Mesenchymal stem cell (in vitro differentiated cells and primary cell): ENCODE data around the gene COIL.

Experiments used
- DNase-seq: peaks from one replicate; pipeline ENCODE4 v3.0.0-alpha.2; 2013
- H2AFZ ChIP-seq: one replicate; pipeline ENCODE4 v1.6.1; 2013; ENCODE audit warnings: low read depth, mild to moderate bottlenecking, control low read depth, inconsistent platforms, low read length, moderate library complexity
- H2AK5ac ChIP-seq: 2 replicates; pipeline ENCODE4 v1.6.1; 2013; ENCODE audit warnings: low read length, moderate library complexity, mild to moderate bottlenecking, inconsistent platforms; ENCODE audit not compliant: severe bottlenecking
- H2BK120ac ChIP-seq: one replicate; pipeline ENCODE4 v1.6.1; 2013; ENCODE audit warnings: low read depth, mild to moderate bottlenecking, inconsistent platforms, low read length, moderate library complexity
- H2BK12ac ChIP-seq, 2 experiments: one replicate each; pipeline ENCODE4 v1.6.1; 2013; ENCODE audit warnings: inconsistent platforms in 2 of 2, low read length in 2 of 2, mild to moderate bottlenecking in 2 of 2, moderate library complexity in 2 of 2, control low read depth in 1 of 2
- H2BK15ac ChIP-seq: one replicate; pipeline ENCODE4 v1.6.1; 2013; ENCODE audit warnings: mild to moderate bottlenecking, low read depth, inconsistent platforms; ENCODE audit not compliant: poor library complexity, severe bottlenecking
- H2BK5ac ChIP-seq: 2 replicates; pipeline ENCODE4 v1.6.1; 2013; ENCODE audit warnings: low read depth, mild to moderate bottlenecking, low read length, control low read depth, inconsistent platforms; ENCODE audit not compliant: poor library complexity, severe bottlenecking
- H3K14ac ChIP-seq, 2 experiments: one replicate each; pipeline ENCODE4 v1.6.1; 2013; ENCODE audit warnings: inconsistent platforms in 2 of 2, low read length in 2 of 2, control low read depth in 1 of 2, mild to moderate bottlenecking in 1 of 2, moderate library complexity in 1 of 2
- H3K18ac ChIP-seq, 2 experiments: one replicate each; pipeline ENCODE4 v1.6.1; 2013; ENCODE audit warnings: inconsistent platforms in 2 of 2, low read length in 2 of 2, control low read depth in 1 of 2, low read depth in 1 of 2, mild to moderate bottlenecking in 1 of 2
- H3K23ac ChIP-seq, 2 experiments: one replicate each; pipeline ENCODE4 v1.6.1; 2013; ENCODE audit warnings: inconsistent platforms in 2 of 2, low read length in 2 of 2, mild to moderate bottlenecking in 2 of 2, moderate library complexity in 2 of 2, control low read depth in 1 of 2
- H3K27ac ChIP-seq: 2 replicates; pipeline ENCODE4 v1.5.1; 2013; ENCODE audit warnings: mild to moderate bottlenecking, moderate library complexity, low read length, control low read depth, inconsistent platforms; ENCODE audit not compliant: poor library complexity, severe bottlenecking
- H3K27me3 ChIP-seq, 2 experiments: 2 replicates each; pipeline versions ENCODE4 v1.6.1 to v1.7.0; 2013; ENCODE audit warnings: low read length in 2 of 2, mild to moderate bottlenecking in 2 of 2, moderate library complexity in 2 of 2, control low read depth in 1 of 2, inconsistent platforms in 1 of 2; ENCODE audit not compliant: control insufficient read depth in 1 of 2, insufficient read depth in 1 of 2
- H3K36me3 ChIP-seq, 2 experiments: 2 replicates each; pipeline versions ENCODE4 v1.6.1 to v1.7.0; 2013; ENCODE audit warnings: low read length in 2 of 2, control low read depth in 1 of 2, inconsistent platforms in 1 of 2, low read depth in 1 of 2, mild to moderate bottlenecking in 1 of 2; ENCODE audit not compliant: insufficient read depth in 2 of 2, control insufficient read depth in 1 of 2
- H3K4ac ChIP-seq, 2 experiments: one replicate each; pipeline ENCODE4 v1.6.1; 2013; ENCODE audit warnings: inconsistent platforms in 2 of 2, low read length in 2 of 2, mild to moderate bottlenecking in 2 of 2, moderate library complexity in 2 of 2, control low read depth in 1 of 2, low read depth in 1 of 2
- H3K4me1 ChIP-seq: 2 replicates; pipeline ENCODE4 v1.6.1; 2013; ENCODE audit warnings: low read depth, low read length, control low read depth; ENCODE audit not compliant: control insufficient read depth, insufficient read depth
- H3K4me2 ChIP-seq: 2 replicates; pipeline ENCODE4 v1.6.1; 2013; ENCODE audit warnings: low read length, mild to moderate bottlenecking, inconsistent platforms; ENCODE audit not compliant: poor library complexity, severe bottlenecking
- H3K4me3 ChIP-seq, 2 experiments: 2 replicates each; pipeline versions ENCODE4 v1.5.1 to v1.7.0; 2013; ENCODE audit warnings: low read length in 2 of 2, mild to moderate bottlenecking in 2 of 2, control low read depth in 1 of 2, low read depth in 1 of 2; ENCODE audit not compliant: insufficient read depth in 1 of 2
- H3K79me1 ChIP-seq: replicated peaks from 2 replicates; pipeline ENCODE4 v1.6.1; 2013; ENCODE audit warnings: mild to moderate bottlenecking, control low read depth, low read length, inconsistent platforms; ENCODE audit not compliant: poor library complexity, severe bottlenecking
- H3K9ac ChIP-seq: 2 replicates; pipeline ENCODE4 v1.7.0; 2013; ENCODE audit warnings: mild to moderate bottlenecking, low read length, moderate library complexity
- H3K9me3 ChIP-seq: 2 replicates; pipeline ENCODE4 v1.7.0; 2013; ENCODE audit warnings: mild to moderate bottlenecking, low read length; ENCODE audit not compliant: control insufficient read depth
- H4K8ac ChIP-seq: one replicate; pipeline ENCODE4 v1.6.1; 2013; ENCODE audit warnings: inconsistent platforms, mild to moderate bottlenecking, low read length, moderate library complexity
- H4K91ac ChIP-seq: one replicate; pipeline ENCODE4 v1.6.1; 2013; ENCODE audit warnings: mild to moderate bottlenecking, low read length, inconsistent platforms
- WGBS: methylation state at CpG from one replicate; pipeline ENCODE4 v1.1.7; 2013; ENCODE audit warnings: mixed read lengths; 5-methylcytosine and 5-hydroxymethylcytosine counted together

Gene COIL

GRCh38 chr17:56992364-56992763, 31.5 kb upstream of the COIL start:
- Histone ChIP-seq H3K27me3 (no peaks in the 10 kb centered on the region), H3K4me2 (no peak overlapping the region), H3K36me3 (peaks cover 5 to 61% of the 10 kb centered on the region in 2 experiments), H3K18ac (no peak overlapping the region), H4K8ac (no peak overlapping the region), H3K4ac (no peak overlapping the region), H3K4me3 (no peak overlapping the region), H3K4me1 (no peaks in the 10 kb centered on the region), H2BK12ac (no peak overlapping the region), H3K79me1 (no peaks in the 10 kb centered on the region), H2AFZ (no peak overlapping the region), H3K9ac (no peak overlapping the region), H2BK5ac (no peak overlapping the region), H2BK120ac (no peak overlapping the region), H4K91ac (no peak overlapping the region), H3K14ac (no peak overlapping the region), H3K23ac (no peak overlapping the region), H3K9me3 (no peaks in the 10 kb centered on the region), H2BK15ac (no peak overlapping the region), H3K27ac (no peak overlapping the region), H2AK5ac (no peak overlapping the region)
- no peak for DNase-seq
- WGBS = 44% methylated on average over 1 of the region's 1 CpG

- Histone ChIP-seq H3K79me1 (peaks cover 2% of the 10 kb centered on the region), H3K36me3 (peaks cover 10 to 64% of the 10 kb centered on the region in 2 experiments), H3K23ac (no peak overlapping the region), H4K91ac (no peak overlapping the region), H3K14ac (no peak overlapping the region), H2AK5ac (no peak overlapping the region), H3K18ac (no peak overlapping the region), H3K27ac (no peak overlapping the region), H3K4ac (no peak overlapping the region), H4K8ac (no peak overlapping the region), H2BK15ac (no peak overlapping the region), H3K27me3 (no peaks in the 10 kb centered on the region), H3K4me3 (no peak overlapping the region), H3K4me1 (no peaks in the 10 kb centered on the region), H2AFZ (no peak overlapping the region), H3K9ac (no peak overlapping the region), H2BK12ac (no peak overlapping the region), H3K4me2 (no peak overlapping the region), H3K9me3 (no peaks in the 10 kb centered on the region), H2BK120ac (no peak overlapping the region), H2BK5ac (no peak overlapping the region)
- DNase-seq = no peak
- WGBS = 100% methylated on average over 2 of the region's 4 CpGs
Measured at GRCh38 chr17:56988901-56989572, 28.2 kb upstream of the COIL start.

DNA sequence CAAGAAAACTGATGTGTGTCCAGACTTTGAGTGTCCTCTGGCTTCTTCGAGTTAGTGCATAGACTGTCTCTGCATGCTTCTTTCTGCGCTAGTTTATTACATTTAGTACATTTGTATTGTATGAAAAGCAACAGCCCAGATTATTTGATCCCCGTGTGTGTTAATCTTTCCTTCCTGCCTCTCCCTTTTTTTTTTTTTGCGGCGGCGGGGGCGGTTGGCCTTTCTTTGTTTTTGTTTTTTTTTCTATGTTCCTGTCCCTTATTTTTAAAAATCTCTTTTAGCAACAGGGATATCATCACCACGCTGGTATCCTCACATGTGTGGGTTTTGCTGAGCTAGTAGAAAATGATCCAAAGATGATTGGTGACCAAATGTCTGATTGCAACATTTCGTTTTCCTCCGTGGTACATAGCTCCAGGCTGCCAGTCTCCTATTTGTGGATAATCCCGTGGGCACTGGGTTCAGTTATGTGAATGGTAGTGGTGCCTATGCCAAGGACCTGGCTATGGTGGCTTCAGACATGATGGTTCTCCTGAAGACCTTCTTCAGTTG, 26.5 kb upstream of the COIL start:
- Histone ChIP-seq H3K9me3 (no peaks in the 10 kb centered on the region), H3K27ac (no peak overlapping the region), H2BK15ac (no peak overlapping the region), H3K79me1 (peaks cover 2% of the 10 kb centered on the region), H3K14ac (no peak overlapping the region), H2AFZ (no peak overlapping the region), H2AK5ac (no peak overlapping the region), H3K4me1 (no peaks in the 10 kb centered on the region), H4K91ac (no peak overlapping the region), H3K36me3 (peaks cover 10 to 63% of the 10 kb centered on the region in 2 experiments), H3K18ac (no peak overlapping the region), H4K8ac (no peak overlapping the region), H3K27me3 (no peaks in the 10 kb centered on the region), H3K23ac (no peak overlapping the region), H3K4me3 (no peak overlapping the region), H3K4ac (no peak overlapping the region), H3K4me2 (no peak overlapping the region), H2BK12ac (no peak overlapping the region), H3K9ac (no peak overlapping the region), H2BK120ac (no peak overlapping the region), H2BK5ac (no peak overlapping the region)
- WGBS = 96% methylated on average over 8 of the region's 11 CpGs
- no peak for DNase-seq

DNA sequence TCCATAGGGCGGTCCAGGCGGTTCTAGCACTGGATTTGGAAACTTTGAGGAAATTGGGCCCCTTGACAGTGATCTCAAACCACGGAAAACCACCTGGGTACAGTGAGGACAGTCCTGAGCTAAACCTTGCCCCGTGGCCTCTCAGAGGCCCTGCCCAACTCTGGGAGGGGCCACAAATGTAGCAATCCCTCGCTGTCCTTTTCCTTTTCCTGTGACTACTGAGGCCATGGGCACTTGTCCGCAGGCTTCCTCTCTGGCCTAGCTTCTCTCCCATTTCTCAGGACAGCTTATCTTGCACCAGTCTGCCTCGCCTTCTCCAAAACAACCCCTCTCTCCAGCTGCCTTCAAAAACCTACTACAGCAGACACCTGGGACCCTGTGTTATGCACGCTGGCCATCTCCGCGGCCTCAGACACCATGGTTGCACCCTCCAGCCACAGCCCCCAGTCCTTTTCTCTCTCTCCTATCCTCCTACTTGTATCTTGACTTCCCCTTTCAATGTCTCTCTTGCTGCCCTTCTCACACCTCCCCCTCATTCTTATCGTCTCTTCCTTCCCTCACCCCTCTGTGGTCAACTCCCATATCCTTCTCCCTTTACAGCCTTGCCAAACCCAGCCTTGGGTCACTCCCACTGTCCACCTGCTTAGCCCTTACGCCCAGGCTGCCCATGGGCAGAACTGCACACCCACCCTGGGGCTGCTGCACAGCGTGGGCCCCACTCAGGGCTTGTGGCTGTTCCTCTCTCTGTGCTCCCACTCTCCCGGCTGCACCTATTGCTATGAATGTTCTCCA, 24.7 kb upstream of the COIL start:
- H3K4ac ChIP-seq = no peak overlapping the region
- DNase-seq = no peak

More for the DNA sequence above, 24.7 kb upstream of the COIL start:
- Histone ChIP-seq H3K9me3 (no peaks in the 10 kb centered on the region), H3K79me1 (peaks cover 5% of the 10 kb centered on the region), H3K4me2 (no peak overlapping the region), H3K4me3 (no peak overlapping the region), H3K27me3 (no peaks in the 10 kb centered on the region), H3K14ac (no peak overlapping the region), H2BK15ac (no peak overlapping the region), H3K27ac (no peak overlapping the region), H2BK5ac (no peak overlapping the region), H3K4me1 (no peaks in the 10 kb centered on the region), H3K18ac (no peak overlapping the region), H2AK5ac (no peak overlapping the region), H4K8ac (no peak overlapping the region), H4K91ac (no peak overlapping the region), H2AFZ (no peak overlapping the region), H3K9ac (no peak overlapping the region), H3K36me3 (peaks cover 10 to 61% of the 10 kb centered on the region in 2 experiments), H2BK12ac (no peak overlapping the region), H2BK120ac (no peak overlapping the region), H3K23ac (no peak overlapping the region)
- WGBS = 93% methylated on average over 14 of the region's 14 CpGs
